GM12878 (cell line): ENCODE data around the gene MYDGF. TPM values are rescaled to one million over a fixed set of nuclear protein-coding genes. Genes with fewer than 3 reads are reported as not detected.

ENCODE experiments used
- ATAC-seq: fragments of 200-7000 bp; cut with Tn5 transposase; 3 replicates; pipeline ENCODE4 v1.9.1; 2020; ENCODE audit warnings: mild to moderate bottlenecking, moderate library complexity
- BruUV-seq: library from RNA; stranded (reverse); fragments of 400-500 nt; replicated peaks from 2 replicates; lab custom pipeline; 2021; lab: Mats Ljungman, UMichigan
- CTCF ChIA-PET: fragments of 300-600 bp; sonication (Branson Sonifier 250); formaldehyde crosslinking; extraction: SDS; loops from one replicate; lab custom pipeline; 2021; ENCODE audit warnings: inconsistent platforms; lab: Yijun Ruan, JAX
- POLR2A ChIA-PET: fragments of 350-600 bp; formaldehyde crosslinking; extraction: SDS; loops from one replicate; lab custom pipeline; 2021; ENCODE audit warnings: inconsistent platforms; lab: Charles Lee
- RAD21 ChIA-PET: fragments of 300-600 bp; sonication (Branson Sonifier 250); formaldehyde crosslinking; loops from one replicate; lab custom pipeline; 2023; ENCODE audit warnings: antibody characterized with exemption; ENCODE audit not compliant: unreplicated experiment; lab: Charles Lee
- SMC1A ChIA-PET: fragments of 300-600 bp; sonication (Branson Sonifier 250); formaldehyde crosslinking; loops from one replicate; lab custom pipeline; 2023; ENCODE audit not compliant: unreplicated experiment, uncharacterized antibody; lab: Charles Lee
- DNase-seq: peaks from one replicate; pipeline ENCODE4 v3.0.0-alpha.2; 2011; ENCODE audit warnings: low read depth, low spot score
- FAIRE-seq: peaks from 3 replicates; lab custom pipeline; 2011; peaks lifted over from hg19 to GRCh38; lab: Jason Lieb, UNC
- H2AFZ ChIP-seq: 2 replicates; pipeline ENCODE4 v1.6.0; 2011; ENCODE audit warnings: low read depth, low read length, control low read depth; ENCODE audit not compliant: control insufficient read depth
- H3K27ac ChIP-seq: 2 replicates; pipeline ENCODE4 v1.5.1; 2011; ENCODE audit warnings: control low read depth; ENCODE audit not compliant: control insufficient read depth, insufficient read depth
- H3K27me3 ChIP-seq, 2 experiments: replicated peaks in 1 of 2; 2 replicates each; pipeline versions ENCODE4 v1.6.0 to v1.6.1; 2011; ENCODE audit warnings: low read length in 1 of 2; ENCODE audit not compliant: control insufficient read depth in 2 of 2, insufficient read depth in 2 of 2
- H3K36me3 ChIP-seq, 2 experiments: 2 replicates each; pipeline ENCODE4 v1.5.1; 2011; ENCODE audit warnings: low read length in 1 of 2; ENCODE audit not compliant: control insufficient read depth in 2 of 2, insufficient read depth in 2 of 2
- H3K4me1 ChIP-seq: 2 replicates; pipeline ENCODE4 v1.6.1; 2011; ENCODE audit warnings: mild to moderate bottlenecking, low read length, moderate library complexity, mixed read lengths; ENCODE audit not compliant: control insufficient read depth, insufficient read depth
- H3K4me2 ChIP-seq: 2 replicates; pipeline ENCODE4 v1.6.0; 2011; ENCODE audit warnings: control low read depth; ENCODE audit not compliant: control insufficient read depth, insufficient read depth
- H3K4me3 ChIP-seq: fragments of 200-600 bp; sonication (generic); 2 replicates; pipeline ENCODE4 v1.5.1; 2016
- H3K79me2 ChIP-seq: 2 replicates; pipeline ENCODE4 v1.6.0; 2011; ENCODE audit warnings: low read length; ENCODE audit not compliant: control insufficient read depth, insufficient read depth
- H3K9ac ChIP-seq: 2 replicates; pipeline ENCODE4 v1.8.0; 2011; ENCODE audit warnings: low read length, control low read depth, mixed read lengths; ENCODE audit not compliant: control insufficient read depth, insufficient read depth
- H3K9me3 ChIP-seq: replicated peaks from 3 replicates; pipeline ENCODE4 v1.5.1; 2011; ENCODE audit warnings: mild to moderate bottlenecking, low read length; ENCODE audit not compliant: control insufficient read depth, insufficient read depth
- H4K20me1 ChIP-seq: 2 replicates; pipeline ENCODE4 v1.6.0; 2011; ENCODE audit not compliant: control insufficient read depth, insufficient read depth
- ATF7 ChIP-seq: fragments of 450-650 bp; IDR thresholded peaks from 2 replicates; pipeline ENCODE4 v1.6.1; 2016; ENCODE audit warnings: low read depth, mild to moderate bottlenecking
- CHD4 ChIP-seq: fragments of 200-600 bp; sonication (generic); IDR thresholded peaks from 2 replicates; pipeline ENCODE4 v1.6.1; 2016; ENCODE audit warnings: mild to moderate bottlenecking
- IKZF1 ChIP-seq: fragments of 450-650 bp; conservative IDR thresholded peaks from 2 replicates; pipeline ENCODE4 v1.6.1; 2017; ENCODE audit warnings: antibody characterized with exemption, mild to moderate bottlenecking
- JUND ChIP-seq: IDR thresholded peaks from 2 replicates; pipeline ENCODE4 v1.6.1; 2012; ENCODE audit warnings: low read depth, mild to moderate bottlenecking, low read length, improper control_type of control experiment, moderate library complexity
- KDM1A ChIP-seq: fragments of 200-600 bp; sonication (generic); IDR thresholded peaks from 2 replicates; pipeline ENCODE4 v1.6.1; 2016; ENCODE audit warnings: borderline replicate concordance
- MYC ChIP-seq: IDR thresholded peaks from 2 replicates; pipeline ENCODE4 v1.6.1; 2011; ENCODE audit warnings: mild to moderate bottlenecking, low read length, moderate library complexity, inconsistent platforms; ENCODE audit not compliant: insufficient read depth, insufficient replicate concordance, insufficient read length, severe bottlenecking
- PAX8 ChIP-seq: fragments of 450-650 bp; IDR thresholded peaks from 2 replicates; pipeline ENCODE4 v1.6.1; 2017; ENCODE audit warnings: mild to moderate bottlenecking, moderate library complexity
- PKNOX1 ChIP-seq: fragments of 450-650 bp; IDR thresholded peaks from 2 replicates; pipeline ENCODE4 v1.6.1; 2016; ENCODE audit warnings: mild to moderate bottlenecking
- RAD21 ChIP-seq: IDR thresholded peaks from 2 replicates; pipeline ENCODE4 v1.6.1; 2011; ENCODE audit warnings: mild to moderate bottlenecking, low read depth, low read length, moderate library complexity; ENCODE audit not compliant: insufficient read depth
- RUNX3 ChIP-seq: IDR thresholded peaks from 2 replicates; pipeline ENCODE4 v1.6.1; 2012; ENCODE audit warnings: low read length, inconsistent platforms
- SMAD1 ChIP-seq: fragments of 450-650 bp; IDR thresholded peaks from 2 replicates; pipeline ENCODE4 v1.6.1; 2018; ENCODE audit warnings: mild to moderate bottlenecking, low read depth; ENCODE audit not compliant: partially characterized antibody
- SMC3 ChIP-seq: IDR thresholded peaks from 2 replicates; pipeline ENCODE4 v1.6.1; 2011; ENCODE audit warnings: low read length, improper control_type of control experiment, borderline replicate concordance
- SUZ12 ChIP-seq: fragments of 200-600 bp; sonication (generic); IDR thresholded peaks from one replicate; pipeline ENCODE4 v1.6.1; 2018; ENCODE audit warnings: antibody characterized with exemption, mild to moderate bottlenecking; ENCODE audit not compliant: unreplicated experiment
- ZNF217 ChIP-seq: fragments of 450-650 bp; IDR thresholded peaks from 2 replicates; pipeline ENCODE4 v1.6.1; 2017; ENCODE audit warnings: antibody characterized with exemption, mild to moderate bottlenecking
- WGBS: methylation state at CpG from one replicate; pipeline ENCODE4 v1.1.6; 2016; ENCODE audit warnings: low lambda C conversion rate; ENCODE audit not compliant: insufficient replicate concordance, insufficient coverage; ENCODE audit errors: missing lambda C conversion rate; 5-methylcytosine and 5-hydroxymethylcytosine counted together
- in situ Hi-C: fragments of 300-500 bp; cut with MboI; formaldehyde crosslinking; loops from 9 replicates; pipeline ENCODE4 v1.14.3; 2018; ENCODE audit warnings: mixed read lengths
- intact Hi-C: fragments of 100-400 bp; cut with micrococcal nuclease; formaldehyde crosslinking; loops from one replicate; pipeline ENCODE4 v1.14.2; 2022; ENCODE audit not compliant: unreplicated experiment
- polyA plus RNA-seq, 11 experiments: library from polyadenylated mRNA; depleted of rRNA in 4 of 11; unstranded in 6 of 11; stranded (reverse) in 5 of 11; fragments of >200 nt; fragmentation: Nextera tagmentation in 4 of 11; fragmentation: Illumina TruSeq in 1 of 11; extraction: Ambion mirVana in 4 of 11; extraction: Trizol in 1 of 11; gene quantifications; 1 replicate in 1 of 11; 2 replicates in 10 of 11; pipeline versions ENCODE4 v1.2.1 to v1.2.3, GENCODE V29; 2011 to 2016; ENCODE audit warnings: inconsistent platforms in 2 of 11, missing spikeins in 2 of 11, low read depth in 1 of 11
- total RNA-seq, 4 experiments: library from RNA; depleted of rRNA in 3 of 4; stranded (reverse); fragments of >200 nt in 3 of 4; fragmentation: Illumina TruSeq in 1 of 4; extraction: Trizol in 1 of 4; gene quantifications; 2 replicates each; pipeline versions ENCODE4 v1.2.1 to v1.2.3, GENCODE V29; 2013 to 2021

MYDGF gene
- total and polyA plus RNA-seq, 10 of the 15 experiments (the other 5 are each of a cell fraction or from before 2014, with no cell fraction given): 2.3 to 196 (median 57.5) TPM

DNA sequence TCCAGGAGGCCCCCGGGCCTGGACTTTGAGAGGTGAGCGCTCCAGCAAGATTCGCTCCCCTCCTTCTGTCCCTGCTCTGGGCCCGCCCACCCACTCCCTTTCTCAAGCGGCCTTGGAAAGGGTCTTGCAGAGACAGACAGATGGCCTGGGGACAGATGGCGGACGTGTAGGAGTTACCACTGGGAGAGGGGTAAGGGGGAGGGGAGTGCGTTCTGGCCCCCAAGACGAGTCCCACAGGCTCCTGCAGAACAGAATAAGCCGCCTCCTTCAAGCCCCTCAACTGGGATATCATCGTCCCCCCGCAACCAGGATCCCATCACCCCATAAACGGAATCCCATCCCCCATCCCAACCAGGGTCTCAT is 34.4 kb downstream of the MYDGF start:
- peaks cover 13% of the 10 kb centered on the region for H3K79me2 ChIP-seq
- no peak overlapping the region for H3K27ac ChIP-seq
- H3K4me3 ChIP-seq: peak overlapping the region; percentile 66; the same call in 1 of the 2 replicates
- in situ Hi-C loops: loop anchor here (5.0 kb wide), 1 partner anchor 58 kb away; no protein-coding TSS in a partner anchor
- peaks cover 8% of the 10 kb centered on the region for H3K4me1 ChIP-seq
- ATAC-seq: no peak
- POLR2A ChIA-PET: interaction anchor here (0.5 to 0.9 kb wide), 3 partner anchors 8 to 397 kb away, joined by 4 read pairs; no protein-coding TSS in a partner anchor
- BruUV-seq: no TSS peak
- TF ChIP-seq RAD21 (no peak), ATF7 (no peak), SUZ12 (no peak)
- CTCF ChIA-PET: interaction anchor here (0.6 to 3.4 kb wide), 22 partner anchors 8 to 426 kb away, joined by 3 to 94 read pairs (median 8); partner anchors contain the start of genes FEM1A, PLIN5 and SEMA6B
- no peaks in the 10 kb centered on the region for H3K36me3 ChIP-seq
- no peak for DNase-seq
- no peaks in the 10 kb centered on the region for H3K27me3 ChIP-seq
- FAIRE-seq: no peak
- no peaks in the 10 kb centered on the region for H4K20me1 ChIP-seq
- H3K4me2 ChIP-seq: peak overlapping the region; percentile 89
- WGBS: 47% methylated on average over 11 of the region's 13 CpGs
- no peaks in the 10 kb centered on the region for H3K9me3 ChIP-seq
- RAD21 ChIA-PET: interaction anchor here (0.7 to 2.2 kb wide), 7 partner anchors 46 to 155 kb away, joined by 3 to 16 read pairs (median 6); partner anchors contain the start of gene FEM1A
- H3K9ac ChIP-seq: peak overlapping the region; percentile 69
- H2AFZ ChIP-seq: peak overlapping the region; percentile 84
- intact Hi-C loops: loop anchor here (1.0 to 2.0 kb wide), 2 partner anchors 46 to 59 kb away; no protein-coding TSS in a partner anchor
- SMC1A ChIA-PET: interaction anchor here (0.6 to 2.4 kb wide), 7 partner anchors 39 to 117 kb away, joined by 3 to 13 read pairs (median 4); no protein-coding TSS in a partner anchor

DNA sequence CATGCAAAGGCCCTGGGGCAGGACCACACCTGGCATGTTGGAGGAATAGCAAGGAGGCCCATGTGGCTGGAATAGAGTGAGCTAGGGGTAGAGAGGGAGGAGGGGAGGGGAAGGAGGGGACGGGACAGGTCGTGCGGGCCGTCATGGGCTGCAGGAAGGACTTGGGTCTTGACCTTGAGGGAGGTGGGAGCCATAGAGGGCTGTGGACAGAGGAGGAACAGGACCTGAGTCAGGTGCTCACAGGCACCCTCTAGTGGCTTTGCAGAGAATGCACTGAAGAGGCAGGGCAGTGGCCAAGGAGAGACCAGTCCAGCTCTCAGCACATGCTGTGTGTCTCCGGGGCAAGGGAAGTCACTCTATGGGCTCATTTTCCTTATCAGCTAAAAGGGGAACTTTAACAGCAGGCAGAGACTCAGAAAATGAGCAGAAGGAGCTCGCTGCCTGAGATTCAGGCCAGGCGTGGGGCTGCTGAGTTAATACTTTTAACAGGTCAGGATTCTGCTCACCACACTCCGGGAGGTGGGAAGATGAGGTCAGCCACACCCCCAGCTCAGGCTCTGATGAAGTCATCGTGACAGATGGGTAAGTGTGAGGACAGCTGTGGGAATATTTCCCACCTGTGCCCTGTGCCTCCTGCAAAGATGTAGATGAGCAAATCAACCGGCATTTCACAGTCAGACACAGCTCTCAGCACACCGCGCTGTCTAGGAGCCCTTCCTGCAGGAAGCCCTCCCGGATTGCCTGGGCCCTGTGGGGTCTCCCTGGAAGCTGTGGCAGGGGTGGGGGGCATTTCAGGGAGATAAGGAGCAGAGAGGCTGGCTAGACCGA is 36.8 kb downstream of the MYDGF start:
- FAIRE-seq (no peak), DNase-seq (peak; percentile 16), ATAC-seq (peak; percentile 84)
- Histone ChIP-seq H3K27ac (no peak overlapping the region), H3K79me2 (no peaks in the 10 kb centered on the region), H3K36me3 (no peaks in the 10 kb centered on the region), H3K9me3 (no peaks in the 10 kb centered on the region), H3K27me3 (no peaks in the 10 kb centered on the region), H3K4me2 (no peak overlapping the region), H3K9ac (no peak overlapping the region), H2AFZ (no peak overlapping the region), H3K4me3 (no peak overlapping the region), H3K4me1 (peaks cover 3% of the 10 kb centered on the region), H4K20me1 (no peaks in the 10 kb centered on the region)
- ChIA-PET RAD21 (interaction anchor here (0.8 to 1.2 kb wide), 3 partner anchors 16 to 57 kb away, joined by 3 to 6 read pairs (median 3); no protein-coding TSS in a partner anchor), CTCF (interaction anchor here (0.6 to 4.4 kb wide), 20 partner anchors 10 to 159 kb away, joined by 3 to 50 read pairs (median 4); no protein-coding TSS in a partner anchor), POLR2A (interaction anchor here (0.9 kb wide), 1 partner anchor 62 kb away, joined by 3 read pairs; no protein-coding TSS in a partner anchor), SMC1A (interaction anchor here (0.6 to 2.6 kb wide), 6 partner anchors 41 to 314 kb away, joined by 3 to 11 read pairs (median 4); no protein-coding TSS in a partner anchor)
- no TSS peak for BruUV-seq
- WGBS: 46% methylated on average over 10 of the region's 14 CpGs
- in situ Hi-C loops: no loop called here
- intact Hi-C loops: no loop called here
- 0 out of 2 replicates have a peak, but pooled peaks have one; percentile 30 for TF ChIP-seq RAD21
- no peak for TF ChIP-seq PKNOX1
- TF ChIP-seq CHD4: no peak
- TF ChIP-seq IKZF1: 0 out of 2 replicates have a peak, but pooled peaks have one; percentile 35
- TF ChIP-seq RUNX3: 0 out of 2 replicates have a peak, but pooled peaks have one; percentile 7
- peak; percentile 32; the same call in 1 of the 2 replicates for TF ChIP-seq SMC3
- no peak for TF ChIP-seq MYC
- peak; percentile 95; the same call in 1 of the 2 replicates for TF ChIP-seq KDM1A
- no peak for TF ChIP-seq PAX8
- no peak for TF ChIP-seq JUND
- TF ChIP-seq ATF7: no peak; the same call in 1 of the 2 replicates
- TF ChIP-seq ZNF217: peak; percentile 93; the same call in 1 of the 2 replicates
- no peak for TF ChIP-seq SMAD1
